Measurements from ENCODE around the gene ENOX1. TPM values are rescaled to one million over a fixed set of nuclear protein-coding genes. Genes with fewer than 3 reads are reported as not detected.

The ENOX1 gene
- total and polyA plus RNA-seq, 2 of the 13 experiments (the other 11 are each of a cell fraction or from before 2014, with no cell fraction given) = not detected

GRCh38 chr13:43405457-43405856 lies 381.3 kb downstream of the ENOX1 start:
- 69% methylated on average over 1 of the region's 1 CpG for WGBS (ENCODE audit: low lambda C conversion rate)
- H3K4me1 ChIP-seq (ENCODE audit: insufficient read depth, low read length) = no peaks in the 10 kb centered on the region
- DNase-seq (ENCODE audit: low spot score) (no peak), FAIRE-seq (no peak), ATAC-seq (no peak)
- no peak overlapping the region for H3K4me3 ChIP-seq (replicated peaks in 1 of 3; ENCODE audit: insufficient read depth in 1 of 3, low read depth in 2 of 3, low read length in 3 of 3)
- H4K20me1 ChIP-seq (ENCODE audit: insufficient read depth, low read length) = no peaks in the 10 kb centered on the region
- H3K27me3 ChIP-seq (ENCODE audit: control insufficient read depth in 1 of 2, insufficient read depth in 2 of 2, low read length in 2 of 2) = no peaks in the 10 kb centered on the region
- POLR2A ChIA-PET = no interaction called here
- H3K27ac ChIP-seq (ENCODE audit: extremely low read length, insufficient read depth, low read length) = no peak overlapping the region
- H3K9me3 ChIP-seq (ENCODE audit: low read length) = no peaks in the 10 kb centered on the region
- H3K79me2 ChIP-seq (ENCODE audit: insufficient read depth, low read length) = no peaks in the 10 kb centered on the region
- H2AFZ ChIP-seq (ENCODE audit: low read length) = no peak overlapping the region
- H3K9ac ChIP-seq (ENCODE audit: insufficient read depth, low read depth, low read length) = no peak overlapping the region
- in situ Hi-C loops (cut with HindIII; ENCODE audit: extremely low pct_ligation_motif_present, low pct_unique_long_range_greater_than_20kb) = no loop called here
- BruUV-seq (replicated peaks) = no TSS peak
- intact Hi-C loops (cut with micrococcal nuclease; ENCODE audit: unreplicated experiment) = no loop called here
- CTCF ChIA-PET (ENCODE audit: low intra/inter-chr PET ratio, low total read pairs) = no interaction called here
- H3K4me2 ChIP-seq (ENCODE audit: low read depth, low read length) = no peak overlapping the region
- no peaks in the 10 kb centered on the region for H3K36me3 ChIP-seq (replicated peaks in 1 of 2; ENCODE audit: control insufficient read depth in 1 of 2, insufficient read depth in 2 of 2, low read length in 2 of 2)
- TF ChIP-seq HNF1A (IDR thresholded peaks at IDR 0.05; ENCODE audit: low read depth) = no peak
- TF ChIP-seq HNF1A (CRISPR knock-in tag; IDR thresholded peaks at IDR 0.05; ENCODE audit: borderline replicate concordance) = no peak
- TF ChIP-seq, protein P1, sequence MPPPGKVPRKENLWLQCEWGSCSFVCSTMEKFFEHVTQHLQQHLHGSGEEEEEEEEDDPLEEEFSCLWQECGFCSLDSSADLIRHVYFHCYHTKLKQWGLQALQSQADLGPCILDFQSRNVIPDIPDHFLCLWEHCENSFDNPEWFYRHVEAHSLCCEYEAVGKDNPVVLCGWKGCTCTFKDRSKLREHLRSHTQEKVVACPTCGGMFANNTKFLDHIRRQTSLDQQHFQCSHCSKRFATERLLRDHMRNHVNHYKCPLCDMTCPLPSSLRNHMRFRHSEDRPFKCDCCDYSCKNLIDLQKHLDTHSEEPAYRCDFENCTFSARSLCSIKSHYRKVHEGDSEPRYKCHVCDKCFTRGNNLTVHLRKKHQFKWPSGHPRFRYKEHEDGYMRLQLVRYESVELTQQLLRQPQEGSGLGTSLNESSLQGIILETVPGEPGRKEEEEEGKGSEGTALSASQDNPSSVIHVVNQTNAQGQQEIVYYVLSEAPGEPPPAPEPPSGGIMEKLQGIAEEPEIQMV (CRISPR knock-in tag; IDR thresholded peaks at IDR 0.05; ENCODE audit: low read depth) = no peak
- TF ChIP-seq TSC22D2 (CRISPR knock-in tag; IDR thresholded peaks at IDR 0.05; ENCODE audit: borderline replicate concordance) = no peak
- no peak for TF ChIP-seq ZNF225 (CRISPR knock-in tag; IDR thresholded peaks at IDR 0.05)
- TF ChIP-seq, protein P2, sequence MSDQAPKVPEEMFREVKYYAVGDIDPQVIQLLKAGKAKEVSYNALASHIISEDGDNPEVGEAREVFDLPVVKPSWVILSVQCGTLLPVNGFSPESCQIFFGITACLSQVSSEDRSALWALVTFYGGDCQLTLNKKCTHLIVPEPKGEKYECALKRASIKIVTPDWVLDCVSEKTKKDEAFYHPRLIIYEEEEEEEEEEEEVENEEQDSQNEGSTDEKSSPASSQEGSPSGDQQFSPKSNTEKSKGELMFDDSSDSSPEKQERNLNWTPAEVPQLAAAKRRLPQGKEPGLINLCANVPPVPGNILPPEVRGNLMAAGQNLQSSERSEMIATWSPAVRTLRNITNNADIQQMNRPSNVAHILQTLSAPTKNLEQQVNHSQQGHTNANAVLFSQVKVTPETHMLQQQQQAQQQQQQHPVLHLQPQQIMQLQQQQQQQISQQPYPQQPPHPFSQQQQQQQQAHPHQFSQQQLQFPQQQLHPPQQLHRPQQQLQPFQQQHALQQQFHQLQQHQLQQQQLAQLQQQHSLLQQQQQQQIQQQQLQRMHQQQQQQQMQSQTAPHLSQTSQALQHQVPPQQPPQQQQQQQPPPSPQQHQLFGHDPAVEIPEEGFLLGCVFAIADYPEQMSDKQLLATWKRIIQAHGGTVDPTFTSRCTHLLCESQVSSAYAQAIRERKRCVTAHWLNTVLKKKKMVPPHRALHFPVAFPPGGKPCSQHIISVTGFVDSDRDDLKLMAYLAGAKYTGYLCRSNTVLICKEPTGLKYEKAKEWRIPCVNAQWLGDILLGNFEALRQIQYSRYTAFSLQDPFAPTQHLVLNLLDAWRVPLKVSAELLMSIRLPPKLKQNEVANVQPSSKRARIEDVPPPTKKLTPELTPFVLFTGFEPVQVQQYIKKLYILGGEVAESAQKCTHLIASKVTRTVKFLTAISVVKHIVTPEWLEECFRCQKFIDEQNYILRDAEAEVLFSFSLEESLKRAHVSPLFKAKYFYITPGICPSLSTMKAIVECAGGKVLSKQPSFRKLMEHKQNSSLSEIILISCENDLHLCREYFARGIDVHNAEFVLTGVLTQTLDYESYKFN (CRISPR knock-in tag; conservative IDR thresholded peaks at IDR 0.05) = no peak
- no peak for TF ChIP-seq ZFP62 (CRISPR knock-in tag; IDR thresholded peaks at IDR 0.05)
- no peak for TF ChIP-seq KLF12 (CRISPR knock-in tag; IDR thresholded peaks at IDR 0.05; ENCODE audit: borderline replicate concordance)
- TF ChIP-seq ZNF263 (CRISPR knock-in tag; IDR thresholded peaks at IDR 0.05) = no peak
- TF ChIP-seq, protein P3, sequence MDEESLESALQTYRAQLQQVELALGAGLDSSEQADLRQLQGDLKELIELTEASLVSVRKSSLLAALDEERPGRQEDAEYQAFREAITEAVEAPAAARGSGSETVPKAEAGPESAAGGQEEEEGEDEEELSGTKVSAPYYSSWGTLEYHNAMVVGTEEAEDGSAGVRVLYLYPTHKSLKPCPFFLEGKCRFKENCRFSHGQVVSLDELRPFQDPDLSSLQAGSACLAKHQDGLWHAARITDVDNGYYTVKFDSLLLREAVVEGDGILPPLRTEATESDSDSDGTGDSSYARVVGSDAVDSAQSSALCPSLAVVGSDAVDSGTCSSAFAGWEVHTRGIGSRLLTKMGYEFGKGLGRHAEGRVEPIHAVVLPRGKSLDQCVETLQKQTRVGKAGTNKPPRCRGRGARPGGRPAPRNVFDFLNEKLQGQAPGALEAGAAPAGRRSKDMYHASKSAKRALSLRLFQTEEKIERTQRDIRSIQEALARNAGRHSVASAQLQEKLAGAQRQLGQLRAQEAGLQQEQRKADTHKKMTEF (CRISPR knock-in tag; IDR thresholded peaks at IDR 0.05) = no peak
- no peak for TF ChIP-seq TCF12 (IDR thresholded peaks at IDR 0.05)
- no peak for TF ChIP-seq TCF12 (CRISPR knock-in tag; IDR thresholded peaks at IDR 0.05)
- TF ChIP-seq TEAD2 (CRISPR knock-in tag; IDR thresholded peaks at IDR 0.05) = no peak
- no peak for TF ChIP-seq NFKB2 (CRISPR knock-in tag; IDR thresholded peaks at IDR 0.05; ENCODE audit: borderline replicate concordance)

All from HepG2 (cell line).